Measurements from ENCODE around the gene DNAAF1.

DNA sequence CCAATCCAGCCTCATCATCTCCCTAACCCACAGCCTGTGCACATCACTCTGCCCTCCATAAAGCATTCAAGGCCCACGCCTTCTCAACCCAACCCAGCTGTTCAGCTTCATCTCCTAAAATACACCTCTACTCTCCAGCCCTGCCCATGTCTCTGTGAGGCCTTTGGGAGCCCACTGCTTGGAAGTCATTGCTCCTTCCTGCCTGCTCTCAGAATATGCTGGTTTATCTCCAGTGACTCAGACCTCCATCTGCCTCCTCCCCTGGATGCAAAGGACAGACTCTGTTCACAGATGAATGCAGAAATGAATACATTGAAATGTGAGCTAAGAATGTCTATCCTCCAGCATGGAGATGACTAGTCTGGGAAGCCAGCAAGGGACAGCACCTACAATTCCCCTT lies 75.7 kb downstream of the DNAAF1 start:
- TF ChIP-seq, protein P1, sequence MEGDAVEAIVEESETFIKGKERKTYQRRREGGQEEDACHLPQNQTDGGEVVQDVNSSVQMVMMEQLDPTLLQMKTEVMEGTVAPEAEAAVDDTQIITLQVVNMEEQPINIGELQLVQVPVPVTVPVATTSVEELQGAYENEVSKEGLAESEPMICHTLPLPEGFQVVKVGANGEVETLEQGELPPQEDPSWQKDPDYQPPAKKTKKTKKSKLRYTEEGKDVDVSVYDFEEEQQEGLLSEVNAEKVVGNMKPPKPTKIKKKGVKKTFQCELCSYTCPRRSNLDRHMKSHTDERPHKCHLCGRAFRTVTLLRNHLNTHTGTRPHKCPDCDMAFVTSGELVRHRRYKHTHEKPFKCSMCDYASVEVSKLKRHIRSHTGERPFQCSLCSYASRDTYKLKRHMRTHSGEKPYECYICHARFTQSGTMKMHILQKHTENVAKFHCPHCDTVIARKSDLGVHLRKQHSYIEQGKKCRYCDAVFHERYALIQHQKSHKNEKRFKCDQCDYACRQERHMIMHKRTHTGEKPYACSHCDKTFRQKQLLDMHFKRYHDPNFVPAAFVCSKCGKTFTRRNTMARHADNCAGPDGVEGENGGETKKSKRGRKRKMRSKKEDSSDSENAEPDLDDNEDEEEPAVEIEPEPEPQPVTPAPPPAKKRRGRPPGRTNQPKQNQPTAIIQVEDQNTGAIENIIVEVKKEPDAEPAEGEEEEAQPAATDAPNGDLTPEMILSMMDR (IDR thresholded peaks at IDR 0.05), result no peak
- TF ChIP-seq POLR2AphosphoS5 (IDR thresholded peaks at IDR 0.05), result no peak
